ENCODE measurements around the gene NOLC1.
A peak's percentile ranks its signal among the peaks of the same experiment; 100 is the strongest.

Gene NOLC1

DNA sequence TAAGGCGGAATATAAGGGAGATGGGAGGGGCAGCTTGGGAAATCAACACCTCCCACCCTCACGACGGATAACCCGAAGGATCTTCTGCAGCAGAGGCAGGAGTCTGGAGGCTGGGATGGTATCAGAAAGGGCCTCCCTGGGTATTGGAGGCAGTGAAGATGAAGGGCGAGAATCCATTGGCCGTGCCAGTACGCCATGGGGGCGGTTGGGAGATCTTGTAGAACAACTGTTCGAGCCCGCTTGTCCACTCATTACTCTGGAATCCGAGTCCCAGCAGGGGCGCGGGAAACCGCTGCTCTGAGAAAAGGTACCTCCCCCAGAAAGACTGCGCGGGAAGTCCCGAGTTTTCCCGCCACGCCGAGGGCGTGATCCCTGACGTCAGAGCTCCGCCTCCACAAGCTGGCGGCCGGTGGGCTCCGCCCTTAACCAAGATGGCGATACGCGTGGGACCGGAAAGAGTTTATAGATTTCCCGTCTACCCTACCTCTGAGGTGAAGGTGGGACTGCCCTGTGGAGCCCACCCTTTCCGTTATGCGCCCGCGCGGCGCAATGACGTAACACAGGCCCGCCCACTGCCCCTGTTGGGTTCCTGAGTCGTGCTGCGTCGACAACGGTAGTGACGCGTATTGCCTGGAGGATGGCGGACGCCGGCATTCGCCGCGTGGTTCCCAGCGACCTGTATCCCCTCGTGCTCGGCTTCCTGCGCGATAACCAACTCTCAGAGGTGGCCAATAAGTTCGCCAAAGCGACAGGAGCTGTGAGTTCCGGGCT is at the start of gene NOLC1:
Gene NOLC1 (plus strand): TSS at position 616 of the 771 bp plus-strand sequence. CDS start 22 bp downstream, at position 638.
- DNase-seq (ENCODE audit: low read depth) = peak; percentile 100

DNA sequence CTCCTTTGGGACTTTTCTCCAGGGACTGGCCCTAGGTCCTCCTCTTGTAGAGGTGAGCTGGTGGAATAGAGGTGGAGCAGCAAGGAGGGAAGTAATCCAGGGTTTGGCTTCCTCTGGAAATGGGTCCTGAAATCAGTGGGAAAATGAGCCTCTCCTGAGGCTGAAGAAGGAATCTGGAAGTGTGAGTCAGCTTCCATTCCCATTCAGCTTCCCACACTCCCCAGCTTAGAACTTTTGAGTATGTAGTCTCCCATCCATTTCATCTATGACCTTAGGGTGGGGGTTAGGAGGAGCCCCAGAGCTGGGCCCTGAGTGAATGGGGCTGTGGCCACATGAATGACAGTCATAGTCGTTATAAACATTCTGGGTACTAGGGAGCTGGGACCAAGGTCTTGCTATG is 49.8 kb upstream of the NOLC1 start:
- no peak for DNase-seq (ENCODE audit: low read depth)

DNA sequence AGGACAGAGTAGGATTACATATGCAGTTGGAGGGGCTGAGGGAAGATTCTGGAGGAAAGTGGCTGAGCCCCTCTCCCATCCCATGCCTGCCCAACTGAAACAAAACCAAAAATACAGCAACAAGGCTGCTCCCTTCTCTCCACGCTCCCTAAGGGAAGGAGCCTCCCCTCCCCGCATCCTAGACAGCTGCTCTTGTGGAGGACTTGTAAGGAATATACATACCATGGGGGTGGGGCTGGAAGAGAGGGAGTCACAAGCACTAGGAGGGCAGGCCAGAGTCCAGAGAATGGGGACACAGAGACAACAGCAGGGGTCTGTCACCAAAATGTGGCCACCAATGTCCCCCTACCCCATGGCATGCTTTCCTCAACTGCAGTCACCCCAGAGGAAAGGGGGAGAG is 45.2 kb upstream of the NOLC1 start:
- DNase-seq (ENCODE audit: low read depth) = no peak

DNA sequence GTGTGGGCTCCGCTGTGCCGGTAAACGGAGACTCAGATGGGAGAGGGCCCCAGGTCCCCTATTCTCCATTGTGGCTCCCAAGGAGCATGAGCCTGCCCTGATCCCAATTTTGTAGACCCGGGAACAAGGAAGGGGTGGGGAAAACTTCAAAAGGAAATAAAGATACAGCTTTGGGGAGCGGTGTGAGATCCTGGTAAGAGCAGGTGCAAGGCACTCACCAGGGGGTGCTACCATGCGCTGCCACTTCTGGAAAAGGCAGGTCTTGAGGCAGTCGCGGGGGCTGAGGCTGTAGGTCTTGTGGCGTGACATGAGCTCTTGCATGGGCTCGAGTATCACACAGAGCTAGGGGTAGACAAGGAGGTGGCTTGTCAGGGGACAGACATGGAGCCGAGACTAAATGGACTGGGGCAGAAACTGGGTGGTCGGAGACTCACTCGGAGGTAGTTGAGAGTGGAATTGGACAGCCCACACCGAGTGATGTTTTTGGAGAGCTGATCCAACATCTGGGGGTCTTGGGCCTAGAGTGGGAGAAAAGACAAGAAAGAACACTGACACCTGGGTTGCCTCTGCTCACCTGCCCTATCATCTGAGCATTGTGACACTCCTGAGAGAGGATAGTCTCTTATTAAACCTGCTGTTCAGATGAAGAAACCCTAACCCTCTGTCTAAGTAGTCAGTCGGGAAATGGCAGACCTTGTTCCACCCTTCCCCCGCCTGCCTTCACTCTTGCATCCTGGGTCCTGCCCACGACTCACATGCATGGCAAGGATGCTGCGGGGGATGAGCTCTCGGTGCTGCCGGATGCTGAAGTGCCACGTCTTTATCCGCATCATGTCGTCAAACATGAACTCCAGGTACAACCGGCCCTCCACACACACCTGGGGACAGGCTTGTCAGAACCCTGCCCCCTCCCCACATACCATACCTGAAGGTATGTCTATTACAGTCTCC is 42.7 kb upstream of the NOLC1 start:
- no peak for DNase-seq (ENCODE audit: low read depth)

DNA sequence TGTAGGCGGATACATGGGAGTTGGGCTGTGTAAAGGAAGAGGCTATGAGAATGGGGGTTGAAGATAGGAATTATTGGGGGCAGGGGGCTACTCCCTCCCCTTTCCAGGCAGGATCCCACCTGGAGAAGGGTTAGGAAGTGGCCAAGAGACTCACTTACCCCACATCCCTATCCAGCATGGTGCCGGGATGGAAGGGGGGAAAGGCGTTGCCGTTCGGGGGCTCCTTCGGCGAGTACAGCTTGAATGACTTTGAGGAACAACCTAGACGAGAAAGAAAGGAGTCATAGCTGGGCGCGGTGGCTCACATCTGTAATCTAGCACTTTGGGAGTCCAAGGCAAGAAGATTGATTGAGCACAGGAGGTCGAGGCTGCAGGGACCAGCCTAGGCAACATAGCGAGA is 40.9 kb upstream of the NOLC1 start:
- no peak for DNase-seq (ENCODE audit: low read depth)

DNA sequence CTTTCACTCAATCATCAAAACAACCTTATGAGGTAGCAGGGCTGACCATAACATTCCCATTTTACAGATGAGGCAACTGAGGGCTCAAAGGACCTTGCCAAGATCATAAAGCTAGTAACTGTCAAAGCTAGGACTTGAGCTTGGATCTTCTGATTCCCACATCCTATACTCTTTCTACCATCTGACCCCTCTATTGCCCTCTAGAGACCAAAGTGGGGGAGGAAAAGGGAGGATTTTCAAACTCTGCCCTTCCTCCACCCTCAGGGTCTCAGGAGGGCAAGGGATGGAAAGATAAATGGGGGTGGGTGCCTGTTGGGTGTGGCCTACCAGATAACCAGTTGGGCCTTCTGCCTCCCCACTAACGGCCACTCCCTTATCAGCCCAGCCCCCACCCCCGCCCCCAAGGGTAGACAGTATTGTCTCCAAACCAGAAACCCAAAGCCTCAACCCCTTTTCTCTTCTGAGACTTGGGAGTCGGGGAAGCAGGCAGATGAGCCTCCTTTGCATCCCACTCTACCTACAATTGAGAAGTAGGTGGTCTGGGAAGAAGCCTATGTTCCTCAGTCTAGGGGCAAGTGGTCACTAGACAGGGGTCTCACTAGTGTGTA is 39.9 kb upstream of the NOLC1 start:
- no peak for DNase-seq (ENCODE audit: low read depth)

DNA sequence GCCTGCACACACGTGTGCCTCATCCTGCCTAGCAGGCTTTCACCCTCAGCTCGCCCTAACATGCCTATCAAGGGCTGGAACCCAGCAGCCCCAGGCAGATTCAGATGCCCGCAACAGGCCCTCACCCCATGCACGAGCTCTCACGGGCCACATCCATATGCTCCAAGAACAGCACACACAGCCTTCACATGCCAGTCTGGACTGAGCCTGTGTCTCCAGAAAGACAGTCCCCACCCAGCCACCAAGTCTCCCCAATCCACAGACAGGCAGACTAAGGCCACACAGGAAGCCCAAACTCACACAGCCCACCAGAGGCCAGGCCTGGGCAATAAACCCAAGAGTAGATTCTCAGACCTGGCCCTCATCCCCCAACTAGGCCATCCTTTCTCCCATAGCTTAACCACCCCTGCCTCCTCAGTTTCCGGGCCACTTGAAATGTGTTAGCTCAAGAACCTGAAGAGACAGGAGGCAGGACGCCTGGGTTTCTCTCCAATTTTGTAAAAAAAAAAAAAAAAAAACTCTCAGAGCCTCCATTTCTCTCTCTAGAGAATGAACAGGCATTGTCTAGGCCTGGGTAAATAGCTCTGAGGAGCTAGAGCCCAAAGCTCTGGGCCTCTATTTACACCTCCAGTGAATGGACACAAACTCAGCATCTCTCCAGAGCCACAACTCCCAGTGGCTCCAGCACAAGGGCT is 38.8 kb upstream of the NOLC1 start:
- no peak for DNase-seq (ENCODE audit: low read depth)

DNA sequence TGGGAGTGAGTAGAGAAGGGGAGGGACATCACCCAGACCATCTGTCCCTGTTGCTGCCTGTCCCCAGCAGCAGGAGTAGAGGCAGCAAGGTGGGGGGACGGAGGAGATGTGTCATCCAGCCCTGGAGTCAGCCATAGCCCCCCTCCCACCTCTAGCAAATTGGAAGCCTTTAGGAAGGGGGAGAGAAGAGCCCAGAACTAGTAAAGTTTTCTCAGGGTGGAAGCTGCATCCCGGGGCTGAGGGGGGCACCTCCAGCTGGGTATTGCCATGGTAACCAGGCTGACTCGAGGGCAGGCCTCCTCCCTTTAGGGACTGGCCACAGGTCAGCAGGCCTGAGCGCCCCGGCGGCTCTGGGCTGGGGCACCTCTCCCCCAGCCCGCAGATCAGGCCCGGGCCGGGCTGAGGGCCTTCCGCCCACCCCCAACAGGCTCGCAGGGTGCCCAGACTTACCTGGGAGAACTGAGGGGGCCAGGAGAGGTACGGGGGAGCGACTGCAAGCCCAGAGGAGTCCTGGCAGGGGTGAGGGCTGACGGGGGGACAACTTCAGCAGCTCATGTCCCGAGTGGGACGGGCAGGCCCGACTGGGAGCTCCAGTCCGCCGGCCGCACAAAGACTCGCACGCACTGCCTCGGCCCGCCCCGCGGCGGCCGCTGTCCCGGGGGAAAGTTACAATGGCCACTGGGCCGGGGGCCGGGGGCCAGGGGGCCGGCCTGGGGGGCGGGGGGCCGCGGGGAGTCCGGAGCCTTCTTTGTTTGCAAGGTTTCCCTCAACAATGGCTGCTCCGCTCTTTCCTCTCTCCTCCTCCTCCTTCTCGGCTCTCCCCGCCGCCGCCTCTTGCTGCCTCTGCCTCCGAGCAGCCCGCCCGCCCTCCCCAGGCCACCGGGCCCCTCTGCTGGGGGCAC is 38.0 kb upstream of the NOLC1 start:
- DNase-seq (ENCODE audit: low read depth) = no peak

DNA sequence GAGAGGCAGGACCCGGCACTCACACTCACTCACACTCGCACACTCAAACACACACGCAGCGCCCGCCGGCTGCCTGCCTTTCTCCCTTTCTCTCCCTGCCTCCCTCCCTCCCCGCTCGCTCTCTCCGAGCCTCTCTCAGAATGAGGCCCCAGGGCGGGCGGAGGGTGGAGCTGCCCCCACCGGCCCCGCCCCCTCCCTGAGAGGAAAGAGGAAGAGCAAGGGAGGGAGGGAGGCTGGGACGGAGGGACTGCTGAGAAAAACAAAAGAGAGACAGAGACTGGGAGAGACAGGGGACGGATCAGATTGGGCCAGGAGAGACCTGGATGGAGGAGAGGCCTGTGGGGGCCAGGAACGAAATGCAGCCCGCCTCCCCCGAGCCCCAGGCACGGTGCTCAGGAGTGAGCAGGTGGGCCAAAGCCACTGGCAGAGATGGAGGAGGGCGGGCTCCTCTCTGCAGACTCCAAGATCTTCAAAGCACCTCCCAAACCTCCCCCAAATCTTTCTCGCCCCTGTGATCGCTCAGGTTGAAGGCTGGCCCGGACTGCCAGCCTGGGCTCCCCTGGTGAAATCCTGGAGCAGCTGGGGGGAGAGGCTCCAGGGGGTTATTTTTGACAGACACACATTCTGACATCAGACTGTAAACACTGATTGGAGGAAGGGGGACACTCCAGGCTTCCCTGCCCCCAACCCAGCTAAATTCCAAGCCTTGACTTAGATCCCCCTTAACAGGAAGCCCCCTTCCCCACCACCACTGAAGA is 37.1 kb upstream of the NOLC1 start:
- peak; percentile 75 for DNase-seq (ENCODE audit: low read depth)

DNA sequence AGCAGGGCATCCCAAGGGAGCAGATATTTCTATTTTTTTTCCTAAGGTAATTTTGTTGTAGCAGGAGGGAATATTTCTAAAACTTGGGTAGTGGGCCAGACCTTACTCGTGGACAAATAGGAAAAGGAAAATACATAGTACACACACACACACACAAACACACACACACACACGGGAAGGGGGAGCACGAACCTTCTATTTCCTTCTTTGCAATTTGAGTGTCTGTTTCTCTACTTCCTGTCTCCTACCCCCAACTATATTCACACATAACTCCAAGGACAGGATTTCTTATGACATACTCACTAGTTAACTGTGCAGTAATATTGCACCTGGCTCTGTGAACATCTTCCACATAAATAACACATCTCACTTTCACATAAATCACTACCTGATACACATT is 36.4 kb upstream of the NOLC1 start:
- no peak for DNase-seq (ENCODE audit: low read depth)

DNA sequence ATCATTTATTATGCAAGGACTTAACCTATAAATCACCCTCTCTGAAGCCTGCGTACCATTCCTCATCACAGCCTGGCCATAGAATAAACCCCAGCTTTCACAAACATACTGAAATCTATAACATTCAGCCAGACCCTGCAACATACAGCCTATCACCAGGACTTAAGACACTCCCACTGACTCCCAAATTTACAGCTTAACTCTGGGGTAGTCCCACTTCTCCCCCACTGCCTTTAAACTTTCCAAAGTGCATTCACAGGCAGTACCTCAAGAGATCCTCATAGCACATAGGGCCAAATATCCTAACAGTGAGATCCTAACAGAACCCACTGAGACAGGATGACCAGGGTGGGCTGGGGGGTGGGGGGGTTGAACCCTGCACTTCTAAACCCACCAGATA is 35.5 kb upstream of the NOLC1 start:
- no peak for DNase-seq (ENCODE audit: low read depth)

DNA sequence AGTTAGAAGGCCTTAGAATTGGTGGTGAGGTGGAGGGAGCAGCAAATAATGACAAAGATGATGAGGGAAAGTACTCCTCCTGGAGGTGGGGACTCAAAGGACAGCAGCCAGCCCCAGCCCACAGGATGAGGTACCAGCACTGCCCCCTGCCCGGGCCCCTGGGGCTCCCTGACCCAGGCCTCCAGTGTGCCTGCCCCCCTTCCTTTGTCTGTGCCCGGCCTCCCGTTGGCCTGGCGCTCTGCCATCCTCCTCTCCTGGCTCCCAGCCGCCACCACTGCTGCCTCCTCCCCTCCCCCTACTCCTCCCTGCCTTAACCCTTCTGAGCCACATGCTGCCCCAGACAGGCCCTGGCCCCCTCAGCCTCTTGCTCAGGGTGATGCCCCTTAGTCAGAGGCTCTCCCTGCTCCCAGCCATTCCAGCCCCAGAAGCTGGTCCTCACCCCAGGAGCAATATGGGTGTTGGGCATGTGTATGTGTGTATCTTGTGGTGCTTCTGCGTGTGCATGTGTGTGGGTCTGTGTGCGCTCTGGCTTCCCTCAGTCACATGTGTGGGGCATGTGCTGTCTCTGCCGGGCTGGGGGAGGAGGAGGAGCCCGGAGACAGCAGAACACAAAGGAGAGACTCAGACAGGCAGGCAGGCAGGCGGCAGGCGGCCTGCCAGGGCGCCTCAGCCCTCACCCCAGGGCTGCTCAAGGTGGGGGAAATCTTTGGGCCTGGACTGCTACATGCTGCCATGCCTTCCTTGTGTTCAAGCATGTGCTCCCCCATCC is 34.6 kb upstream of the NOLC1 start:
- peak; percentile 37 for DNase-seq (ENCODE audit: low read depth)

DNA sequence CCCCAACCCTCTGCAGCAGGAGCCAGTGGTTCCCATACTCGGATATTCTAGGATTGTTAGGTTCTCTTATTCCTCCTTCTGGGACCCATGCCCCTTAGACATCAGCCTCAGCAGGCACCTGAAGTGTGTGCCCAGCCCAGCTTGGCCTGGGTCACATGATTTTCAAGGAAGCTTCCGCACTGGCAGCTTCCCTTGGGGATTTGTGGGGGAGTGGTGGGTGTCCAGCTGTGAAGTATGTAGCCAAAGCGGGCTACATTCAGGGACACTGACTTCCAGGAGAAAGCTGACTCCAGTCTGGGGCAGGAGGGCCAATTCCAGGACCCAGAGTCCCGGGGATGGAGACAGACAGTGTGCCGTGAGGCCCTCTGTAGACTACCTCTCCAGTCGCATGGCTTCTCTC is 33.3 kb upstream of the NOLC1 start:
- DNase-seq (ENCODE audit: low read depth) = no peak

DNA sequence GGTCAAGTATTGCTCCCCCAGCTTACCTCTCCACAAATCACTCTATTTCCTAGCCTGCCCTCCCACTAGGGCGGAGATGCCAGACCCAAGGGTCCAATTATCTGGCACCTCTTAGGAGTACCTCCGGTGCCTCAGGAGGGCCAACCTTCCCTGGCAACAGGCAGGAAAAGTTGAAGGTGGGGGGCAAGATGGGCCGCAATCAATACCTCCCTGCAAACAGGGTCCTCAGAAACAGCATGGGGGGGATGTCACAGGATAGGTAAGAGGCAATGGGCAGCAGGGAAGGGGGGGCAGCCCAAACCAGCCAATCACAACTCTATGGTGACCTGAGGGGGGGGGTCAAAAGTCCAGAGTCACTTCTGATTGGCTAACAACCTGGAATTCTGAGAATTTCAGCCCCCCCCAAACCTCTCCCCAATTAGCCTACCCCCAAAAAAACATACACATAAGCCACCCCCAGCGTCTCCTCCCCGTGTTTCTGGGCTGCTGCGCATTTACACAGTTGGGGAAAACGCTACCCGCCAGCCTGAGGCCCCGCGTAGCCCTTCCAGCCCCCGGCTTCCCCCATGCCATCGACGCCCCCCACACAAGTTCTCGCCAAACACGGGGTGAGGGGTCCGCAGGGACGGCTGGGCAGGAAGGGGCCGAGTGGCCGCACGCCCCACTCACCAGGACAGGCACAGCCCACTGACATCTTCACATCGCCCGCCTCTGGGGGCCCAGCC is 32.6 kb upstream of the NOLC1 start:
- no peak for DNase-seq (ENCODE audit: low read depth)

DNA sequence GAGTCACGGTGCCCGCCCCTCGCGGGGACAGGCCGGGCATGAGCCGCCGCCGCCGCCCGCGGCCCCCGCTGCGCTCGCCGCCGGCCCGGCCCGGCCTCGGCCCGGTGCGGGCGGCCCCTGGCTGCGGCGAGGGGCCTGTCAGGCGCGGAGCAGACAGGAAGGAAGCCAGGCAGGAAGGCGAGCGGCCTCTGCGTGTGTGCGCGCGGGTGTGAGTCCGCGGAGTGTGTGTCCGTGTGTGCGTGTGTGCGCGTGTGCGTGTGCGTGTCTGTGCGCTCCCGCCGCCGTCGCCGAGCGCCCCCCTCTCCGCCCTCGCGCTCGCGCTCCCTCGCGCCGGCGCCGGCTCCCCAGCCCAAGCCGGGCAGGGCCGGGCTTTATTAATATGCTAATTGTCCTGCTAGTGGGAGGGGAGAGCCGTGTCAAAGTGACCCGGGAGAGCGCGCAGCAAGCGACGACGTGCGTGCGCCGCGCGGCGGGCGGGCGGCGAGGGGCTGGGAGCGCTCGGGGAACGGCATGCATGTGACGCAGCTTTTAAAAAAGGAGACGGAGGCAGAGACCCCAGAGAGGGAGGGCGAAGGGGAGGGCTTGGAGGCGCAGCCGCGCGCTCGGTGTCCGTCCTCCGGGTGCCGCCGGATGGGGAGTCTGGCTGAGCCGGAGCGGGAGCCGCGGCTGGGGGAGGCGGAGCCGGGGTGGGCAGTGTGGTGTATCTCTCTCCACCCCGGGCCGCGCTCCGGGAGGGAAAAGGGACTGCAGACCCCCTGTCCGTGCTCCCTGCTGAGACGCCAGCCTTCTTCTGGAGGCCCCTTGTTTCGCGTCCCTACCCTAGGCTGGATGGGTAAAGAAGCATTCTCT is 31.8 kb upstream of the NOLC1 start, which contains the start of gene LDB1:
Gene LDB1 (minus strand): TSS at position 227 of the 849 bp plus-strand sequence. CDS start 258 bp downstream, outside the sequence.
- peak; percentile 55 for DNase-seq (ENCODE audit: low read depth)

DNA sequence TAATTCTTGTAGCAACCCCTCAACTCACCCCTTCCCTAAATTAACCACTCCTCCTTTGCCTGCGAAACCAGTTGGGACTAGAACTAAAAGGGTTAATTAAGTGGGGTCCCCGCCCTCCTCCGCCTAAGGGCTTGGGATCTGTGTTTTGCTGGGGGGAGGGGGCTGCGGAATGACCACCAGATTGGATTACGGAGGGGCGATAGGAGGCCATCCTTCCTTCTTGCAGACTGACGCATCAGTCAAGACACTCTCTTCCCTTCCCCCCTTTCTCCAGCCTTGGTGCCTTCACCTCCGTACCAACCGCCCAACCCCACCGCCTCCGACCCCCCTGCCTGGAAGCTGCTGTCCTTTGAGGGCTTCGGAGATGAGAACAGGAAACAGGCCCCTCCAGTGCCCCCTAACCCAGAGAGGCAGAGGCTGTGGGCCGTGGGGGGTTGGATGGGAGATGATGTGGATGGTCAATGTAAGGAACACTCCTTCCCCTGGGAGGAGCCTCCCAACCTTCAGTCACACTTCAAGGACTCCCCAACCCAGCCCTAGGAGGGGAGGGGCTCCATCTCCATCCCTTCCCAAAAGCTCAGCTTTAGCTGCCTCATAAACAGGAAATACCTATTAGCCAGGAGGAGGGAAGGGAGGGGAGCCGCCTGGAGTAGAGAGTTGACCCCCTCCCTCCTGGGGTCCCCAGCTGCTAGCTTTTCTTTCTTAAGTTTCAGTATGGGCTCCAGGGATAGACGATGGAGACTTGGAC is 31.0 kb upstream of the NOLC1 start:
- no peak for DNase-seq (ENCODE audit: low read depth)

Measured in stimulated activated CD8-positive, alpha-beta memory T cell treated with anti-CD3 and anti-CD28 coated beads, Interleukin-12 subunit alpha, Interleukin-12 subunit beta, amount 100 ng/mL, for 4 hours (primary cell).